Measurements from ENCODE around the gene QTRT2.

DNA sequence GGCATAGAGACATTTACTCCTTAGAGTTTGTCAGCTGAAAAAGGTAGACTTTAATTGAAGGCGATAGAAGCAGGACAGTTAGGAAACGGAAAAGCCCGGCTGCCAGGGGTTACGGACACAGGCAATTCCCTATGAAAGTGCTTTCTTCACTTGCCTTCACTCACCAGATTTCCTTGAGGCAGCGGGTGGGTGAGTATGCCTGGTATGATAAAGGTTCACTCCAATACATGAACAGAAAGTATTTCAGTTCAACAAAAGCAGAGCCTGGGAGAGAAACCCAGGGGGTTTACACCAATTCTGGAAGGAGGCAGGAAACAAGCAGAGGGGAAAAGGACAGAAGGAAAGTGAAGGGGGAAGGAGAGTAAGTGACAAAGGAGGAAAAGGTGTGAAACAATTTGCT is 53.9 kb downstream of the QTRT2 start:
- TF ChIP-seq POLR2A (IDR thresholded peaks at IDR 0.05) = no peak
- TF ChIP-seq, protein P1, sequence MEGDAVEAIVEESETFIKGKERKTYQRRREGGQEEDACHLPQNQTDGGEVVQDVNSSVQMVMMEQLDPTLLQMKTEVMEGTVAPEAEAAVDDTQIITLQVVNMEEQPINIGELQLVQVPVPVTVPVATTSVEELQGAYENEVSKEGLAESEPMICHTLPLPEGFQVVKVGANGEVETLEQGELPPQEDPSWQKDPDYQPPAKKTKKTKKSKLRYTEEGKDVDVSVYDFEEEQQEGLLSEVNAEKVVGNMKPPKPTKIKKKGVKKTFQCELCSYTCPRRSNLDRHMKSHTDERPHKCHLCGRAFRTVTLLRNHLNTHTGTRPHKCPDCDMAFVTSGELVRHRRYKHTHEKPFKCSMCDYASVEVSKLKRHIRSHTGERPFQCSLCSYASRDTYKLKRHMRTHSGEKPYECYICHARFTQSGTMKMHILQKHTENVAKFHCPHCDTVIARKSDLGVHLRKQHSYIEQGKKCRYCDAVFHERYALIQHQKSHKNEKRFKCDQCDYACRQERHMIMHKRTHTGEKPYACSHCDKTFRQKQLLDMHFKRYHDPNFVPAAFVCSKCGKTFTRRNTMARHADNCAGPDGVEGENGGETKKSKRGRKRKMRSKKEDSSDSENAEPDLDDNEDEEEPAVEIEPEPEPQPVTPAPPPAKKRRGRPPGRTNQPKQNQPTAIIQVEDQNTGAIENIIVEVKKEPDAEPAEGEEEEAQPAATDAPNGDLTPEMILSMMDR (IDR thresholded peaks at IDR 0.05 in 8 of 11, conservative IDR thresholded peaks at IDR 0.05 in 3 of 11) = no peak

Data from spleen (tissue), 7 donors.